HepG2 (cell line): ENCODE results near the gene SLC17A9. TPM values are rescaled to one million over a fixed set of nuclear protein-coding genes. Genes with fewer than 3 reads are reported as not detected.

Experiments used
- CBX5 ChIP-seq: sonication (generic); formaldehyde crosslinking; IDR thresholded peaks from 2 replicates; pipeline ENCODE4 v1.4.0; 2020; ENCODE audit warnings: missing genetic modification reagents, borderline replicate concordance
- CHCHD3 ChIP-seq: sonication (generic); formaldehyde crosslinking; IDR thresholded peaks from 2 replicates; pipeline ENCODE4 v1.8.0; 2022; ENCODE audit warnings: mild to moderate bottlenecking, missing genetic modification reagents, moderate library complexity
- DZIP1 ChIP-seq: sonication (generic); formaldehyde crosslinking; IDR thresholded peaks from 2 replicates; pipeline ENCODE4 v1.5.0; 2020; ENCODE audit warnings: mild to moderate bottlenecking, missing genetic modification reagents
- FOXP4 ChIP-seq: sonication (generic); formaldehyde crosslinking; IDR thresholded peaks from 2 replicates; pipeline ENCODE4 v1.4.0; 2020; ENCODE audit warnings: missing genetic modification reagents
- GFI1 ChIP-seq: sonication (generic); formaldehyde crosslinking; IDR thresholded peaks from 2 replicates; pipeline ENCODE4 v1.5.0; 2020; ENCODE audit warnings: missing genetic modification reagents, mild to moderate bottlenecking, borderline replicate concordance
- HDAC1 ChIP-seq: sonication (generic); formaldehyde crosslinking; IDR thresholded peaks from 2 replicates; pipeline ENCODE4 v1.5.1; 2020; ENCODE audit warnings: mild to moderate bottlenecking, missing genetic modification reagents
- HNRNPH1 ChIP-seq: fragments of 200-400 bp; formaldehyde crosslinking; optimal IDR thresholded peaks from 2 replicates; pipeline ENCODE3; 2017; ENCODE audit warnings: mild to moderate bottlenecking, low read depth, low read length
- MLX ChIP-seq: IDR thresholded peaks from 2 replicates; pipeline ENCODE4 v1.6.1; 2016
- MXD4 ChIP-seq: IDR thresholded peaks from 2 replicates; pipeline ENCODE4 v1.6.1; 2016; ENCODE audit warnings: mild to moderate bottlenecking, missing biosample characterization, missing genetic modification reagents
- RAD21 ChIP-seq: fragments of 450-650 bp; formaldehyde crosslinking; IDR thresholded peaks from 2 replicates; pipeline ENCODE4 v1.5.0; 2020; ENCODE audit warnings: mild to moderate bottlenecking
- SOX5 ChIP-seq: IDR thresholded peaks from 2 replicates; pipeline ENCODE4 v1.6.1; 2016; ENCODE audit warnings: borderline replicate concordance
- THAP8 ChIP-seq: sonication (generic); formaldehyde crosslinking; IDR thresholded peaks from 2 replicates; pipeline ENCODE4 v1.5.1; 2020; ENCODE audit warnings: missing genetic modification reagents, mild to moderate bottlenecking, borderline replicate concordance
- ZFP36 ChIP-seq: fragments of 150-350 bp; IDR thresholded peaks from 2 replicates; pipeline ENCODE4 v1.6.1; 2018; ENCODE audit warnings: borderline replicate concordance, low read length, low read depth; ENCODE audit not compliant: partially characterized antibody
- ZFY ChIP-seq: sonication (generic); formaldehyde crosslinking; IDR thresholded peaks from 2 replicates; pipeline ENCODE4 v1.4.0; 2020; ENCODE audit warnings: missing genetic modification reagents
- ZNF180 ChIP-seq: sonication (generic); formaldehyde crosslinking; IDR thresholded peaks from 2 replicates; pipeline ENCODE4 v1.4.0; 2020; ENCODE audit warnings: low read depth, missing genetic modification reagents, borderline replicate concordance
- ZNF205 ChIP-seq: IDR thresholded peaks from 2 replicates; pipeline ENCODE4 v1.6.1; 2018; ENCODE audit warnings: missing biosample characterization, missing genetic modification reagents
- ZNF251 ChIP-seq: sonication (generic); formaldehyde crosslinking; IDR thresholded peaks from 2 replicates; pipeline ENCODE4 v1.9.0; 2021; ENCODE audit warnings: mild to moderate bottlenecking, missing genetic modification reagents
- ZNF354B ChIP-seq: sonication (generic); formaldehyde crosslinking; IDR thresholded peaks from 2 replicates; pipeline ENCODE4 v1.8.0; 2022; ENCODE audit warnings: mild to moderate bottlenecking, missing genetic modification reagents
- ZNF644 ChIP-seq: IDR thresholded peaks from 2 replicates; pipeline ENCODE4 v1.6.1; 2016; ENCODE audit warnings: low read depth
- polyA plus RNA-seq, 8 experiments: library from polyadenylated mRNA; depleted of rRNA in 3 of 8; stranded (reverse) in 7 of 8; unstranded in 1 of 8; fragments of >200 nt; fragmentation: Illumina TruSeq in 4 of 8; extraction: Trizol in 4 of 8; gene quantifications; 2 replicates each; pipeline versions ENCODE4 v1.2.1 to v1.2.3, GENCODE V29; 2011 to 2016; ENCODE audit warnings: low read depth in 4 of 8, missing spikeins in 1 of 8, mixed read lengths in 1 of 8; ENCODE audit not compliant: insufficient read depth in 1 of 8
- total RNA-seq, 5 experiments: library from RNA; depleted of rRNA; stranded (reverse); fragments of >200 nt; fragmentation: Illumina TruSeq; extraction: Trizol; gene quantifications; 2 replicates each; pipeline ENCODE4 v1.2.3, GENCODE V29; 2016; ENCODE audit warnings: low read depth in 1 of 5

SLC17A9 gene
- total and polyA plus RNA-seq, 2 of the 13 experiments (the other 11 are each of a cell fraction or from before 2014, with no cell fraction given): 110 to 191 TPM

GRCh38 chr20:62952968-62953838, 694 bp downstream of the SLC17A9 start (continued):
- TF ChIP-seq DZIP1 (peak; percentile 77; the same call in 1 of the 2 replicates), FOXP4 (CRISPR knock-in tag) (no peak; the same call in 1 of the 2 replicates), ZNF205 (CRISPR knock-in tag) (peak; percentile 39; the same call in 1 of the 2 replicates), ZNF180 (CRISPR knock-in tag) (peak; percentile 45; the same call in 1 of the 2 replicates), MLX (0 out of 2 replicates have a peak, but pooled peaks have one; percentile 51), ZNF354B (peak; percentile 86; the same call in 1 of the 2 replicates), GFI1 (CRISPR knock-in tag) (no peak), ZFY (CRISPR knock-in tag) (peak; percentile 24), SOX5 (CRISPR knock-in tag) (0 out of 2 replicates have a peak, but pooled peaks have one; percentile 28), THAP8 (CRISPR knock-in tag) (no peak), ZFP36 (no peak), ZNF644 (CRISPR knock-in tag) (no peak), HDAC1 (CRISPR knock-in tag) (peak; percentile 38), MXD4 (CRISPR knock-in tag) (peak; percentile 67), ZNF251 (CRISPR knock-in tag) (0 out of 2 replicates have a peak, but pooled peaks have one; percentile 9), CHCHD3 (CRISPR knock-in tag) (peak; percentile 89), RAD21 (CRISPR knock-in tag) (peak; percentile 6; the same call in 1 of the 2 replicates), CBX5 (CRISPR knock-in tag) (no peak; the same call in 1 of the 2 replicates), HNRNPH1 (no peak)
